ENCODE data around the gene GPR4.

The GPR4 gene

DNA sequence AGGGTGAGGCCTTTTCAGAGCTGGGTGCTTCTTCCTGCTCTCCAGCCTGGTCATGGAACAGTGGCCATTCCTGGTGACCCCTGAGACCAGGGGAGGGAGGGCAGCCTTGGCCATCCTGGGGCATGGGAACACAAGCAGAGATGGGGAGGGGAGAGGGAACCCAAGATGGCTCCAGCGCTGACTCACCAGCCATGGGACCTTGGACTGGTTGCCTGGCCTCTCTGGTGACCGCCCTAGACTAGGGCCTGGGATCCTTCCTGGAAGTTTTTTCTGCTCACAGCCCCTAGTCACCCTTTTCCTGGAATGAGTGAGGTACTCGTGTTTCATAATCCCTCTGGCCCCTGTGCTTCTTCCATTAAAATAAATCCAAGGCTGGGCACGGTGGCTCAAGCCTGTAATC is 14.1 kb downstream of the GPR4 start:
- no peak for DNase-seq

DNA sequence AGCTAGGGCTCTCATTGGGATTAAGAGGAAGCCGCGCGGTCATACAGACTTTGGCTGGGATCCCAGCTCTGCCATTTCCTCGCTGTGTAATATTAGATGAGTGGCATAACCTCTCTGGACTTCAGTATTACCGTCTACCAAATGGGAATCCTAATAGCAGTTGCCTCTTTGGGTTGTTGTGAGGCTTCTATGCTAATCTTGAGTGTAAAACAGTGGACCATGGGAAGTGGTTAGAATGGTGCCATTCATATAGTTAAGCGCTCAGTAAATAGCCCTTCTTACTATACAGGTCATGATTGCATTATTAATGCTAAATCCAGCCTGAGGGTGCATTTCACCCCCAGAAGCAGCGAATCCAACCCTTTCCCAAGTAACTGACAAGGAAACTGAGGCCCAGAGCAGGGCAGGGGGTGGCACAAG is 16.8 kb downstream of the GPR4 start:
- DNase-seq: no peak

- peak; percentile 100 for DNase-seq
Measured at GRCh38 chr19:45584332-45585157, 17.5 kb downstream of the GPR4 start, which contains the start of gene OPA3. OPA3 (minus strand) TSS chr19:45584802; CDS start chr19:45584764, 38 bp downstream.

- no peak for DNase-seq
Measured at GRCh38 chr19:45581576-45581975, 20.4 kb downstream of the GPR4 start.

GRCh38 chr19:45578861-45579260 is 23.2 kb downstream of the GPR4 start:
- no peak for DNase-seq

- no peak for DNase-seq
Measured at GRCh38 chr19:45577111-45577905, 24.7 kb downstream of the GPR4 start.

DNA sequence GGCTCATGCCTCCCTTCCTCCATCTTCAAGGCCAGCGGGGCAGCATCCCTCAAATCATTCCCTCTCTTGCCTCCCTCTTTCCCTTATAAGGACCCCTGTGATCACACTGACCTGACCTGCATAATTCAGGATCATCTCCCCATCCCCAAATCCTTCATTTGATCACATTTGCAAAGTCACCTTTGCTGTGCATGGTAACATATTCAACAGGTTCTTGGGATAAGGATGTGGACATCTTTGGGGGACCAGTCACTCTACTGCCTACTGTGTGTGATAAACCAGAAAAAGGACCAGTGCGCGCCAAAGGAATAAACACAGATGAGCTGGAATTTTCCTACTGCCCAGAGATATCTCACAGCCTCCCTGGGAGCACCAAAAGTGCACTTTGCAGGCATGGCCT is 25.3 kb downstream of the GPR4 start:
- no peak for DNase-seq

DNA sequence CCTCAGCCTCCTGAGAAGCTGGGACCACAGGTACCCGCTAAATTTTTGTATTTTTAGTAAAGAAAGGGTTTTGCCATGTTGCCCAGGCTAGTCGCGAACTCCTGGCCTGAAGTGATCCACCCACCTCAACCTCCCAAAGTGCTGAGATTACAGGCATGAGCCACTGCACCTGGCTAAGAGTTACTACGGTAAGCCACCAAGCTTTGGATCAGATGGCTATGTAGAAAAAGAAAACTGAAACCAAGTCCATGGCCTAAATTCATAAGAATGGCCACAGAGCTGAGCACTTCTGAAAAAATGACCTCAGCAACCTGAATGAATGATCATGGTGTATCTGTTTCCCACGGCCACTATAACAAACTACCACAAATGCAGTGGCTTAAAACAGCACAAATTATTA is 26.8 kb downstream of the GPR4 start:
- DNase-seq: no peak

DNA sequence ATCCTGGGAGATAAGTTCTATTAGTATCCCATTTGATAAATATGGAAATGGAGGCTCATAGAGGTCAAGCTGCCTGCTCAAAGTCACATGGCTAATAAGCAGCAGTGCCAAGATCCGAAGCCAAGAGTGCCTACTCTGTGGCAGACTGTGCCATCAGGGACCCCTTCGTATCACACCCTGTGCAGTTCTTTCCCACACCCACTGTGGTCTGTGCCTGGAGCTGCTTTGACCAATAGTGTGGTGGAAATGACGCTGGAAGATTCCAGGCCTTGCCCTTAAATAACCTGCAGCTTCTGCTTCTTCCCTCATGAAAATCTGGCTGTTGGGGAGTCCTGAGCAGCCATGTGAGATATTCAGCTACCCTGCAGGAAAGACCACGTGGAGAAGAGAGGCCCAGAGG is 27.5 kb downstream of the GPR4 start:
- DNase-seq: no peak

DNA sequence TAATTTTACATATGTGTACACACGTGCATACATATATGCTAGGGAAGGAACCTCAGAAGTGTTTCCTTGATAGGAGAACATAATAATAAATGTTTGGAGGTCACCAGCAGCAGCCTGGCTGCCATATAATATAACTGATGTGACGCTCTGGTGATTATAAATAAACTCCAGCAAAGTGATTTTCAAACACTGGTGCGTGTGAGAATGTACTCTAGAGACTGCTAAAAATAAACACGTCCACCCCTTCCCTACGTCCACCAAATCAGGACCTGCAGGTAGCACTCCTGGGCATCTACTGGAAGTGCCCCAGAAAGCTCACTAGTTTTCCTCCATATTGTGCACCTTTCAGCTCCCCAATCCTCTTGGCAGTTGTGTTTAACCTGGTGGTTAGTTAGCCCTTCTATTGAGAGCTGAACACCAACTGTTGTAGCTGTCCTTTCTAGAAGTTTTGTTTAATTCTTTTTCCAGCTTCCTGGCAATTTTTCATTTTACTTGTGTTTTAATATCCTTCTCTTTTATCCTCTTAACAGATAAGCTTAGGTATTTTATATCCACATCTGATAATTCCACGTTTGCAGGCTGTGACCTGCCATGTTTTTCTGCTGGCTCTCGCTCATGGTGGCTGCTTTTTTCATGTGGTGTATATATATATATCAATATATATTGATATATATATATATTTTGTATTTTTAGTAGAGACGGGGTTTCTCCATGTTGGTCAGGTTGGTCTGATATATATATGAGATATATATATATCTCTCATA is 30.4 kb downstream of the GPR4 start:
- DNase-seq: no peak

DNA sequence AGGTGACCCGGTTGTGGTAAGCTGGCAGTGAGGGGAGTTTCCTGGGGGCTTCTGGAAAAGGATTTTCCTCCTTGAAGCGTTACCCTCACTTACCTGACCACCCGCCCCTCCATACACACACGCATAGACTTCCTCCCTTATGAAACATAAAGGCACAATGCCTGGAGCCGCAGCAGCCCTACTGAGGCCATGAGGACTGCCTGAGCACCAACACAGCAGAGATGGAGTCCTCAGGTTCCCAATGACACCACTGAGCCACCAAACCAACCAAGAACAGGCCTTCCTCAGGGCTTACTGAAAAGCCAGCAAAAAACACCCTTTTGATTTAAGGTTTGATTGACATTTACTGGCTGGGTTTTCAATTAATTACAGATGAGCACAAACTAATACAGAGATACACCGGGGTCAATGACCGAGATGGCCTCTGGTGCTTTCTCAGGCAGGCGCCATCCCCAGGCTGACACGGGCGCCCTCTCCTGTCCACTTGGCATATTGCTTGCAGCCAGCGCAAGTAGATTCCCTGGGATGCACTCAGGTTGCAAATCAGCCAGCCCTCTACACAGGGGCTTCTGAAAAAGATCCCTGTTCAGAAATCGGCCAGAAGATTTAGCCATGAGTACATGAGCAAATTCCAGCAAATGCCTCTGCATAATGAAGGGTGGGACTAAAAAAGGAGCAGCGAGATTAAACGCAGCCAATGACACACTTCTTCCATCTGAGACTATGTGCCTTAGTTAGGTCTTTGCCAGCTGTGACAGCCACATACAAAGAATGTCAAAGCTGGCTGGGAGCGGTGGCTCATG is 32.2 kb downstream of the GPR4 start:
- DNase-seq: peak; percentile 14

- no peak for DNase-seq
Measured at GRCh38 chr19:45568732-45569131, 33.3 kb downstream of the GPR4 start.

DNA sequence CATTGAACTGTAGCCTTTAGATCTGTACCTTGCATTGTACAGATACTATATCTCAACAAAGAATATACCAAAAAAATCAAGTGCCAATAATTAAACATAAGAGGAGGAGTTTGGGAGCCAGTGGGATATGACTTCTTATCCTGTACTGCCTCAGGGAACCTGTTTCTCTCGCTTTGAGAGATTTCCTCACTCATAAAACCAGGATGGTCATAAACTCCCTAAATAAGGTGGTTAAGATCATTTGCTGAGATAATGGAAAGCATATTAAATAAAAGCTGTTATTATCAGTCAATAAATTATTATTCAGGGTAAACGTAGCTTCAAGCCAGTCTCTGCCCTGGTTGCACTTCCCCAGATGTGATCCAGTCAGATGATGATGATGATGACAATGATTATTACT is 34.4 kb downstream of the GPR4 start:
- no peak for DNase-seq

DNA sequence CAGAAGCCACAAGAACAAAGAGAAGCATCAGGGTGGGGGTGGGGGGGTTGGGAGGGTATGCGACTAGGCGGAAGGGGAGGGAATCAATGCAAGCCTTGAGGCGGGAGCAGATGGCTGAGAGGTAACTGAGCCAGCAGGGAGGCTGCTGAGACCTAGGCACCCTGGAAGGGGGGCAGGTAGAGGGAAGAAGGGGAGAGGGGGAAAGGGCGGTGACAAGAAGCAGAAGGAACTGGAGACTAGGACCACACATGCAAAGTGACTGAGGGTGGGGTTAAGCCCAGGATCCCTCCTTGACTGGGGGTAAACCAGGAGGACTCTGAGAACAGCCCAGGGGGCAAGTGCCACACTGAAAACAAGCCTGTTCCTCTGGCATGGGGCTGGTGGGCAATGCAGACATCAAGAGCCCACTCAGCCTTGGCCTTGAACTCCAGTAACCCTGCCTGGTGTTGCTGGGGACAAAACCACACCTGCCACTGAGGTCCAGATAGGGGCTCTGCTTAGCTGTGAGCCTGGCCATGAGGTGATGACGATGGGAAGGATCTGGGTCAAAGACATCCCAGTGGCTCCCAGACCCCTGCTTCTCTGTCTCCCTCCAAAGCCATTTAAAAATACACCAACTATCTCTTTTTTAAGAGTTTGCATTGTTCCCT is 37.8 kb downstream of the GPR4 start:
- DNase-seq: no peak

DNA sequence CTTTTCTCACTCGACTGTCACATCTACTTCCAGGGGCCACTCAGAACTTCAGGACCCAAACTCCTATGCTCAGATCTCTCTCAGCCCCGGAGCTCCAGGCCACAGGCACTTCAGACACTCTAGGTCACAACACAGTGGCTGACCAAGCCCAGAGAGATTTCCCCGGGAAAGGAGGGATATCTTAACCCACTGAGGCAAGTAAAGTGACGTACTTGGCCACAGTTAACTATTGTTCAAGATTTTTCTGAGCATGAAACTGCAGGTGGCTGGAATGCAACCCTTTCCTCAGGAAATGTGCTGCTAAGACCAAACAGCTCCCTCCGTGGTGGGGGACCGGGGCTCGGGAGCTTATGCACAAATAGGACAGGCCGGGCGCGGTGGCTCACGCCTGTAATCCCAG is 41.3 kb downstream of the GPR4 start:
- DNase-seq: no peak

DNA sequence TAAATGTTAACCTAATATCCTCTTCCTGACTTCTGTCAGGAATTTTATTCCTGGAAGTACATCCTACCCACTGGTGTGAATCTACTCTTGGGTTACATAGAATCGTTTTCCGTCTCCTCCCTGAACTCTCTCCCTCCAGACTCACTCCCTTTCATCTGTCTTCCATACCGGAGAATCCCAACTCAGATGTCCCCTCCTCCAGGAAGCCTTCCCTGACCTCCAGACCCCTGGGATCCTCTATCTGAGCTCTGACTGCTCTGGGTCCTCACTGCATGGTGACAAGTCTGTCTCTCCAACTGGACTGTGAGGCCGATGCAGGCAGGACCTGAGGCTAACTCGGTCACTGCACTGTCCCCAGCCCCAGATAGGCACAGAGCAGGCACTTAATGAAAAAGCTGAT is 42.0 kb downstream of the GPR4 start:
- no peak for DNase-seq

GRCh38 chr19:45558399-45558878 is 43.6 kb downstream of the GPR4 start:
- DNase-seq: peak; percentile 44

DNA sequence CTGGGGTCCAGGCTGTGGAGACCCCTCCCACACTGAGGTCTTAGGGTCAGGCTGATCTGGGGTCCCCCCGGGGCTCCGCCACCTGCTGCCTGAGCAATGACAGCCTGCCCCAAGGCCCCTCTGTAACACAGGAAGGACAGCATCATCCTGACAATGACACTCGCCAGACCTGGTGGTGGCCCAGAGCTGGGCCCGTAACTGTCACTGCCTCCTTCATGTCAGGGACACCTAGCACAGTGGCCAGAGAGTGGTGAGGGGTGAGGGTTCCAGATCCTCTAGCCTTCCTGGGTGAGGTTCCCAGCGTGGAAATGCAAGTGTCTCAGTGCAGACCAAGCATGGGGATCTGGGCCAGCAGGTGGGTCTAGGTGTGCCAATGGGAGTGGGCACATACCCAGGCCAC is 45.2 kb downstream of the GPR4 start:
- no peak for DNase-seq

GRCh38 chr19:45554481-45554880 is 47.5 kb downstream of the GPR4 start:
- DNase-seq: no peak

- no peak for DNase-seq
Measured at GRCh38 chr19:45553464-45553863, 48.5 kb downstream of the GPR4 start.

- DNase-seq: no peak
Measured at GRCh38 chr19:45547965-45548609, 53.9 kb downstream of the GPR4 start.
